ENCODE data around the gene KCNB1.

DNA sequence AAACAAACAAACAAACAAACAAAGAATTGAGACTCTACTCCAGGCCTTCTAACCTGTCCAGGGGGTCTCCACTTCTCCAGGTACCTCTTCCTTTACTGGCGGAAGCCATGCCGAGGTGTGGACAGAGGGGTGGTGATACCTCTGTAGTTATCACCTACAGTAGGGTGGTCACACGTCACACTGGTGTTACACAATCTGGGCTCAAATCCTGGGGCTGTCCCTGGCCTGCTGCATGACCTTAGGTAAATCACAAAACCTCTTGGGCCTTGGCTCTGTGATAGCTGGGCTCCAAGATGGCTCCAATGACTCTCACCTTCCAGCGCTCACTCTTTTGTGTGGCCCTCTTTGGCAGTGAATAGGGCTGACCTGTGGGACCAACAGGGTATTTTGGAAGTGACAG, 127.8 kb downstream of the KCNB1 start:
- TF ChIP-seq, protein P1, sequence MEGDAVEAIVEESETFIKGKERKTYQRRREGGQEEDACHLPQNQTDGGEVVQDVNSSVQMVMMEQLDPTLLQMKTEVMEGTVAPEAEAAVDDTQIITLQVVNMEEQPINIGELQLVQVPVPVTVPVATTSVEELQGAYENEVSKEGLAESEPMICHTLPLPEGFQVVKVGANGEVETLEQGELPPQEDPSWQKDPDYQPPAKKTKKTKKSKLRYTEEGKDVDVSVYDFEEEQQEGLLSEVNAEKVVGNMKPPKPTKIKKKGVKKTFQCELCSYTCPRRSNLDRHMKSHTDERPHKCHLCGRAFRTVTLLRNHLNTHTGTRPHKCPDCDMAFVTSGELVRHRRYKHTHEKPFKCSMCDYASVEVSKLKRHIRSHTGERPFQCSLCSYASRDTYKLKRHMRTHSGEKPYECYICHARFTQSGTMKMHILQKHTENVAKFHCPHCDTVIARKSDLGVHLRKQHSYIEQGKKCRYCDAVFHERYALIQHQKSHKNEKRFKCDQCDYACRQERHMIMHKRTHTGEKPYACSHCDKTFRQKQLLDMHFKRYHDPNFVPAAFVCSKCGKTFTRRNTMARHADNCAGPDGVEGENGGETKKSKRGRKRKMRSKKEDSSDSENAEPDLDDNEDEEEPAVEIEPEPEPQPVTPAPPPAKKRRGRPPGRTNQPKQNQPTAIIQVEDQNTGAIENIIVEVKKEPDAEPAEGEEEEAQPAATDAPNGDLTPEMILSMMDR (conservative IDR thresholded peaks at IDR 0.05): no peak
- no peak for TF ChIP-seq EZH2 (IDR thresholded peaks at IDR 0.05; ENCODE audit: low read depth)

Data from PC-9 (cell line).